HepG2 (cell line): ENCODE data around the gene RANGRF. TPM values are rescaled to one million over a fixed set of nuclear protein-coding genes. Genes with fewer than 3 reads are reported as not detected.
A peak's percentile ranks its signal among the peaks of the same experiment; 100 is the strongest.

Source experiments
- ATAC-seq: fragments of 200-7000 bp; cut with Tn5 transposase; 3 replicates; pipeline ENCODE4 v1.9.1; 2020; ENCODE audit warnings: mild to moderate bottlenecking, moderate library complexity
- BruUV-seq: library from RNA; stranded (reverse); fragments of 400-500 nt; replicated peaks from 2 replicates; lab custom pipeline; 2021; lab: Mats Ljungman, UMichigan
- CTCF ChIA-PET: fragments of 300-600 bp; formaldehyde crosslinking; extraction: SDS; loops from one replicate; lab custom pipeline; 2021; ENCODE audit warnings: low total read pairs, inconsistent platforms, low intra/inter-chr PET ratio; lab: Yijun Ruan, JAX
- POLR2A ChIA-PET: fragments of 350-600 bp; sonication (Branson Sonifier 250); formaldehyde crosslinking; loops from one replicate; lab custom pipeline; 2020; ENCODE audit warnings: antibody characterized with exemption, inconsistent platforms; lab: Yijun Ruan, JAX
- DNase-seq: peaks from one replicate; pipeline ENCODE4 v3.0.0-alpha.2; 2015; ENCODE audit warnings: low spot score
- FAIRE-seq: peaks from 3 replicates; lab custom pipeline; 2011; peaks lifted over from hg19 to GRCh38; lab: Jason Lieb, UNC
- H2AFZ ChIP-seq: one replicate; pipeline ENCODE4 v1.6.1; 2011; ENCODE audit warnings: low read length, inconsistent platforms
- H3K27ac ChIP-seq: fragments of 300-600 bp; 3 replicates; pipeline ENCODE4 v1.8.0; 2011; ENCODE audit warnings: mixed run types, mild to moderate bottlenecking, mixed read lengths, low read length, inconsistent platforms; ENCODE audit not compliant: insufficient read depth; ENCODE audit errors: extremely low read length
- H3K27me3 ChIP-seq, 2 experiments: fragments of 200-600 bp in 1 of 2; 2 replicates in 1 of 2; 3 replicates in 1 of 2; pipeline versions ENCODE4 v1.6.0 to v1.8.0; 2011; ENCODE audit warnings: low read length in 2 of 2, mild to moderate bottlenecking in 2 of 2, moderate library complexity in 2 of 2, inconsistent platforms in 1 of 2; ENCODE audit not compliant: insufficient read depth in 2 of 2, control insufficient read depth in 1 of 2
- H3K36me3 ChIP-seq, 2 experiments: fragments of 200-600 bp in 1 of 2; replicated peaks in 1 of 2; 2 replicates in 1 of 2; 3 replicates in 1 of 2; pipeline versions ENCODE4 v1.5.1 to v1.8.0; 2011; ENCODE audit warnings: low read length in 2 of 2, inconsistent platforms in 1 of 2; ENCODE audit not compliant: insufficient read depth in 2 of 2, control insufficient read depth in 1 of 2
- H3K4me1 ChIP-seq: 2 replicates; pipeline ENCODE4 v1.5.1; 2012; ENCODE audit warnings: low read length, inconsistent platforms; ENCODE audit not compliant: insufficient read depth
- H3K4me2 ChIP-seq: 2 replicates; pipeline ENCODE4 v1.6.0; 2011; ENCODE audit warnings: low read depth, low read length, inconsistent platforms
- H3K4me3 ChIP-seq, 3 experiments: fragments of 200-600 bp in 1 of 3; sonication (generic), shearing (Covaris generic) in 1 of 3; replicated peaks in 1 of 3; 2 replicates each; pipeline ENCODE4 v1.5.1; 2011 to 2016; ENCODE audit warnings: low read length in 3 of 3, inconsistent platforms in 2 of 3, low read depth in 2 of 3, mild to moderate bottlenecking in 2 of 3, control low read depth in 1 of 3, mixed read lengths in 1 of 3; ENCODE audit not compliant: insufficient read depth in 1 of 3
- H3K79me2 ChIP-seq: one replicate; pipeline ENCODE4 v1.6.1; 2011; ENCODE audit warnings: low read length, inconsistent platforms; ENCODE audit not compliant: insufficient read depth
- H3K9ac ChIP-seq: 2 replicates; pipeline ENCODE4 v1.6.0; 2011; ENCODE audit warnings: mild to moderate bottlenecking, low read depth, low read length, inconsistent platforms; ENCODE audit not compliant: insufficient read depth
- H3K9me3 ChIP-seq: 2 replicates; pipeline ENCODE4 v1.5.1; 2012; ENCODE audit warnings: mild to moderate bottlenecking, low read length
- H4K20me1 ChIP-seq: 2 replicates; pipeline ENCODE4 v1.6.0; 2011; ENCODE audit warnings: inconsistent platforms, mild to moderate bottlenecking, low read length, moderate library complexity; ENCODE audit not compliant: insufficient read depth
- ARID2 ChIP-seq: sonication (generic); formaldehyde crosslinking; IDR thresholded peaks from 2 replicates; pipeline ENCODE4 v1.8.1; 2022; ENCODE audit warnings: mild to moderate bottlenecking, missing genetic modification reagents, borderline replicate concordance
- KDM4B ChIP-seq: sonication (generic); formaldehyde crosslinking; IDR thresholded peaks from 2 replicates; pipeline ENCODE4 v1.4.0; 2020; ENCODE audit warnings: missing genetic modification reagents
- POLR2A ChIP-seq, 2 experiments: IDR thresholded peaks; 2 replicates each; pipeline ENCODE4 v1.6.1; 2011; ENCODE audit warnings: low read depth in 2 of 2, low read length in 2 of 2, mild to moderate bottlenecking in 1 of 2, moderate library complexity in 1 of 2; ENCODE audit not compliant: insufficient read depth in 1 of 2
- RBFOX2 ChIP-seq: fragments of 200-400 bp; formaldehyde crosslinking; IDR thresholded peaks from 2 replicates; pipeline ENCODE4 v1.6.1; 2017; ENCODE audit warnings: low read depth, mild to moderate bottlenecking, low read length
- REPIN1 ChIP-seq: sonication (generic); formaldehyde crosslinking; IDR thresholded peaks from 2 replicates; pipeline ENCODE4 v1.8.0; 2022; ENCODE audit warnings: missing genetic modification reagents, low read depth, mild to moderate bottlenecking, borderline replicate concordance
- TARDBP ChIP-seq: sonication (generic); formaldehyde crosslinking; IDR thresholded peaks from 2 replicates; pipeline ENCODE4 v1.8.0; 2022; ENCODE audit warnings: mild to moderate bottlenecking, missing genetic modification reagents
- ZNF263 ChIP-seq: sonication (generic); formaldehyde crosslinking; IDR thresholded peaks from 2 replicates; pipeline ENCODE4 v1.4.0; 2020; ENCODE audit warnings: missing genetic modification reagents
- ZNF350 ChIP-seq: sonication (generic); formaldehyde crosslinking; IDR thresholded peaks from 2 replicates; pipeline ENCODE4 v1.4.0; 2020; ENCODE audit warnings: mild to moderate bottlenecking, low read depth, missing genetic modification reagents, borderline replicate concordance
- ZNF407 ChIP-seq: sonication (generic); formaldehyde crosslinking; IDR thresholded peaks from one replicate; pipeline ENCODE4 v1.5.1; 2020; ENCODE audit warnings: mild to moderate bottlenecking, missing genetic modification reagents; ENCODE audit errors: not compliant biosample characterization
- ZNF501 ChIP-seq: sonication (generic); formaldehyde crosslinking; IDR thresholded peaks from 2 replicates; pipeline ENCODE4 v1.5.1; 2020; ENCODE audit warnings: mild to moderate bottlenecking, moderate library complexity, missing genetic modification reagents
- ZNF570 ChIP-seq: sonication (generic); formaldehyde crosslinking; IDR thresholded peaks from 2 replicates; pipeline ENCODE4 v1.4.0; 2020; ENCODE audit warnings: mild to moderate bottlenecking, missing genetic modification reagents, borderline replicate concordance
- ZNF589 ChIP-seq: sonication (generic); formaldehyde crosslinking; conservative IDR thresholded peaks from 2 replicates; pipeline ENCODE4 v1.8.0; 2022; ENCODE audit warnings: mild to moderate bottlenecking, moderate library complexity, missing genetic modification reagents
- ZNF749 ChIP-seq: sonication (generic); formaldehyde crosslinking; IDR thresholded peaks from 2 replicates; pipeline ENCODE4 v1.8.0; 2022; ENCODE audit warnings: mild to moderate bottlenecking, missing genetic modification reagents, moderate library complexity, borderline replicate concordance
- WGBS: methylation state at CpG from one replicate; pipeline ENCODE4 v1.1.6; 2017; ENCODE audit warnings: low lambda C conversion rate; 5-methylcytosine and 5-hydroxymethylcytosine counted together
- in situ Hi-C: cut with HindIII; loops from 2 replicates; pipeline ENCODE4 v1.10.0; 2017; ENCODE audit warnings: low pct_unique_long_range_greater_than_20kb; ENCODE audit not compliant: extremely low pct_ligation_motif_present
- intact Hi-C: fragments of 100-400 bp; cut with micrococcal nuclease; formaldehyde crosslinking; loops from one replicate; pipeline ENCODE4 v1.10.0; 2022; ENCODE audit not compliant: unreplicated experiment
- polyA plus RNA-seq, 8 experiments: library from polyadenylated mRNA; depleted of rRNA in 3 of 8; stranded (reverse) in 7 of 8; unstranded in 1 of 8; fragments of >200 nt; fragmentation: Illumina TruSeq in 4 of 8; extraction: Trizol in 4 of 8; gene quantifications; 2 replicates each; pipeline versions ENCODE4 v1.2.1 to v1.2.3, GENCODE V29; 2011 to 2016; ENCODE audit warnings: low read depth in 4 of 8, missing spikeins in 1 of 8, mixed read lengths in 1 of 8; ENCODE audit not compliant: insufficient read depth in 1 of 8
- total RNA-seq, 5 experiments: library from RNA; depleted of rRNA; stranded (reverse); fragments of >200 nt; fragmentation: Illumina TruSeq; extraction: Trizol; gene quantifications; 2 replicates each; pipeline ENCODE4 v1.2.3, GENCODE V29; 2016; ENCODE audit warnings: low read depth in 1 of 5

The RANGRF gene
- total and polyA plus RNA-seq, 2 of the 13 experiments (the other 11 are each of a cell fraction or from before 2014, with no cell fraction given): 18.6 to 40.7 TPM

- Histone ChIP-seq H4K20me1 (no peaks in the 10 kb centered on the region), H3K4me1 (peaks cover 45% of the 10 kb centered on the region), H2AFZ (peak overlapping the region; percentile 81), H3K9me3 (no peaks in the 10 kb centered on the region), H3K9ac (peak overlapping the region; percentile 69), H3K4me2 (peak overlapping the region; percentile 91), H3K27me3 (no peaks in the 10 kb centered on the region), H3K27ac (peak overlapping the region; percentile 88), H3K4me3 (peak overlapping the region; percentile 60 to 79 (median 72)), H3K79me2 (no peaks in the 10 kb centered on the region), H3K36me3 (no peaks in the 10 kb centered on the region)
- intact Hi-C loops: loop anchor here (2.0 kb wide), 1 partner anchor 46 kb away; the partner anchor contains the start of genes CTC1 and PFAS
- ChIA-PET CTCF (no interaction called here), POLR2A (interaction anchor here (0.7 to 2.6 kb wide), 26 partner anchors 9 to 458 kb away, joined by 3 to 41 read pairs (median 6); partner anchors contain the start of genes AURKB, BORCS6, CTC1 and KRABD2)
- 3% methylated on average over 15 of the region's 15 CpGs for WGBS
- in situ Hi-C loops: no loop called here
- FAIRE-seq (no peak), ATAC-seq (peak; percentile 18), DNase-seq (no peak)
- BruUV-seq: TSS peak; percentile 77
- TF ChIP-seq ZNF407 (CRISPR knock-in tag) (peak; percentile 11), ZNF570 (CRISPR knock-in tag) (no peak), ARID2 (CRISPR knock-in tag) (0 out of 2 replicates have a peak, but pooled peaks have one; percentile 63), POLR2A (IDR thresholded peaks at IDR 0.05; ENCODE audit: insufficient read depth in 1 of 2, low read depth in 2 of 2, low read length in 2 of 2) (peak in 1 of 2 experiments; percentile 67; a peak in 2 of 4 replicates), ZNF350 (0 out of 2 replicates have a peak, but pooled peaks have one; percentile 8), ZNF501 (0 out of 2 replicates have a peak, but pooled peaks have one; percentile 23), ZNF749 (CRISPR knock-in tag) (0 out of 2 replicates have a peak, but pooled peaks have one; percentile 12), ZNF263 (0 out of 2 replicates have a peak, but pooled peaks have one; percentile 61), KDM4B (CRISPR knock-in tag) (peak; percentile 2; the same call in 1 of the 2 replicates), RBFOX2 (no peak), REPIN1 (0 out of 2 replicates have a peak, but pooled peaks have one; percentile 9), TARDBP (CRISPR knock-in tag) (0 out of 2 replicates have a peak, but pooled peaks have one; percentile 25), ZNF589 (CRISPR knock-in tag) (0 out of 2 replicates have a peak, but pooled peaks have one; percentile 27)
These were observed 6.4 kb downstream of the RANGRF start for GRCh38 chr17:8294814-8295316.
